DND-41 (cell line): ENCODE data around the gene MROH2A.

Experiments used
- CTCF ChIP-seq: IDR thresholded peaks from 2 replicates; pipeline ENCODE4 v1.5.1; 2012; ENCODE audit warnings: borderline replicate concordance, low read length, moderate library complexity, mild to moderate bottlenecking; ENCODE audit not compliant: poor library complexity, severe bottlenecking; ENCODE audit errors: extremely low read depth
- EZH2 ChIP-seq: IDR thresholded peaks from 3 replicates; pipeline ENCODE4 v1.6.1; 2012; ENCODE audit warnings: borderline replicate concordance, low read depth, mild to moderate bottlenecking, moderate library complexity, low read length, inconsistent platforms; ENCODE audit not compliant: severe bottlenecking

GRCh38 chr2:233760043-233760442, 18.1 kb upstream of the MROH2A start, which contains the start of gene UGT1A1:
- TF ChIP-seq CTCF (no peak), EZH2 (no peak)
